ENCODE data around the gene PRDM5. TPM values are rescaled to one million over a fixed set of nuclear protein-coding genes. Genes with fewer than 3 reads are reported as not detected.

Gene PRDM5
- total RNA-seq, 3 donors from 2014 or later (not counting 1 experiment from before 2014, with no cell fraction given) = not detected

DNA sequence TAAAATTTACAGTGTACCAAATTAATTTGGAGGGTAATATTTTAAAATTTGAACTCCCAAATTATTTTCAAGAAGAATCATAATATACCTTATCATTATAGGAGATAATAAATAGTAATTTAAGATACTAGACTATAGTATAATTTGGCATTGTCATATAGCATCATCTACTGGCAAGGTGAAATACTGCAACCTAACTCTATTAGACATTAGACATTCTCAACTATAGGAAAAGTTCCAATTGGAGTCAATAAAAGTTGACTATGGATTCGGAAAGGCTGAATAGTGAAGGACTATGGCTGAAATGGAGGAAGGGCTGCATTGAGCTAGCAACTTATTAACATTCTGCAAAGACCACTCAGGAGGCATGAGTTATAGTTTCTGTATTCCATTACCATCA, 113.0 kb downstream of the PRDM5 start:
- Histone ChIP-seq H3K36me3 (ENCODE audit: control insufficient read depth, insufficient read depth, low read length) (no peaks in the 10 kb centered on the region), H3K27ac (ENCODE audit: low read length) (no peak overlapping the region), H3K4me3 (ENCODE audit: low read length) (no peak overlapping the region), H3K4me1 (ENCODE audit: control insufficient read depth, insufficient read depth, low read length) (no peaks in the 10 kb centered on the region), H3K9me3 (ENCODE audit: control insufficient read depth, insufficient read depth, low read length) (no peaks in the 10 kb centered on the region), H3K27me3 (ENCODE audit: control insufficient read depth, insufficient read depth, low read length) (no peaks in the 10 kb centered on the region)
- Mint-ChIP-seq H3K27me3 (ENCODE audit: low read depth in 2 of 2) (no peaks in the 10 kb centered on the region), H3K4me3 (no peak overlapping the region), H3K4me1 (no peaks in the 10 kb centered on the region), H3K36me3 (no peaks in the 10 kb centered on the region), H3K27ac (no peak overlapping the region), H3K9me3 (peaks cover 4 to 5% of the 10 kb centered on the region in 2 donors)
- intact Hi-C loops (cut with micrococcal nuclease) = no loop called here
- TF ChIP-seq, protein P1, sequence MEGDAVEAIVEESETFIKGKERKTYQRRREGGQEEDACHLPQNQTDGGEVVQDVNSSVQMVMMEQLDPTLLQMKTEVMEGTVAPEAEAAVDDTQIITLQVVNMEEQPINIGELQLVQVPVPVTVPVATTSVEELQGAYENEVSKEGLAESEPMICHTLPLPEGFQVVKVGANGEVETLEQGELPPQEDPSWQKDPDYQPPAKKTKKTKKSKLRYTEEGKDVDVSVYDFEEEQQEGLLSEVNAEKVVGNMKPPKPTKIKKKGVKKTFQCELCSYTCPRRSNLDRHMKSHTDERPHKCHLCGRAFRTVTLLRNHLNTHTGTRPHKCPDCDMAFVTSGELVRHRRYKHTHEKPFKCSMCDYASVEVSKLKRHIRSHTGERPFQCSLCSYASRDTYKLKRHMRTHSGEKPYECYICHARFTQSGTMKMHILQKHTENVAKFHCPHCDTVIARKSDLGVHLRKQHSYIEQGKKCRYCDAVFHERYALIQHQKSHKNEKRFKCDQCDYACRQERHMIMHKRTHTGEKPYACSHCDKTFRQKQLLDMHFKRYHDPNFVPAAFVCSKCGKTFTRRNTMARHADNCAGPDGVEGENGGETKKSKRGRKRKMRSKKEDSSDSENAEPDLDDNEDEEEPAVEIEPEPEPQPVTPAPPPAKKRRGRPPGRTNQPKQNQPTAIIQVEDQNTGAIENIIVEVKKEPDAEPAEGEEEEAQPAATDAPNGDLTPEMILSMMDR (IDR thresholded peaks at IDR 0.05) = no peak
- no peak for ATAC-seq
- no peak for DNase-seq
- WGBS (ENCODE audit: insufficient coverage) = no CpG with 5 or more reads among the region's 1 CpG

DNA sequence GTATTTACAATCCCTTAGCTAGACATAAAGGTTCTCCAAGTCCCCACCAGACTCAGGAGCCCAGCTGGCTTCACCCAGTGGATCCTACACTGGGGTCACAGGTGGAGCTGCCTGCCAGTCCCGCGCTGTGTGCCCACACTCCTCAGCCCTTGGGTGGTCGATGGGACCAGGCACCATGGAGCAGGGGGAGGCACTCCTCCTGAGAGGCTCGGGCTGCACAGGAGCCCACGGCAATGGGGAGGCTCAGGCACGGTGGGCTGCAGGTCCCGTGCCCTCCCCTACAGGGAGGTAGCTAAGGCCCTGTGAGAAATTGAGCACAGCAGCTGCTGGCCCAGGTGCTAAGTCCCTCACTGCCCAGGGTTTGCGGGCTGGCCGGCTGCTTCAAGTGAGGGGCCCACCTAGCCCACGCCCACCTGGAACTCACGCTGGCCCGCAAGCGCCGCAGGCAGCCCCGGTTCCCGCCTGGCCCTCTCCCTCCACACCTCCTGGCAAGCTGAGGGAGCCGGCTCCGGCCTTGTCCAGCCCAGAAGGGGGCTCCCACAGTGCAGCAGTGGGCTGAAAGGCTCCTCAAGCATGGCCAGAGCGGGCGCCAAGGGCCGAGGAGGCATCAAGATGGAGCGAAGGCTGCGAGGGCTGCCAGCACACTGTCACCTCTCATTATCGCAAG, 113.9 kb downstream of the PRDM5 start:
- Mint-ChIP-seq H3K27ac (no peak overlapping the region), H3K9me3 (peaks cover 4 to 8% of the 10 kb centered on the region in 2 donors), H3K4me1 (no peaks in the 10 kb centered on the region), H3K4me3 (no peak overlapping the region), H3K27me3 (ENCODE audit: low read depth in 2 of 2) (no peaks in the 10 kb centered on the region), H3K36me3 (no peaks in the 10 kb centered on the region)
- no peak overlapping the region for H3K4me3 ChIP-seq (ENCODE audit: low read length)
- TF ChIP-seq, protein P1 (IDR thresholded peaks at IDR 0.05) = no peak
- no peaks in the 10 kb centered on the region for H3K36me3 ChIP-seq (ENCODE audit: control insufficient read depth, insufficient read depth, low read length)
- no peaks in the 10 kb centered on the region for H3K4me1 ChIP-seq (ENCODE audit: control insufficient read depth, insufficient read depth, low read length)
- no peak overlapping the region for H3K27ac ChIP-seq (ENCODE audit: low read length)
- WGBS (ENCODE audit: insufficient coverage) = 94% methylated on average over 24 of the region's 24 CpGs
- no peaks in the 10 kb centered on the region for H3K9me3 ChIP-seq (ENCODE audit: control insufficient read depth, insufficient read depth, low read length)
- intact Hi-C loops (cut with micrococcal nuclease) = no loop called here
- no peaks in the 10 kb centered on the region for H3K27me3 ChIP-seq (ENCODE audit: control insufficient read depth, insufficient read depth, low read length)
- ATAC-seq (no peak), DNase-seq (no peak)

DNA sequence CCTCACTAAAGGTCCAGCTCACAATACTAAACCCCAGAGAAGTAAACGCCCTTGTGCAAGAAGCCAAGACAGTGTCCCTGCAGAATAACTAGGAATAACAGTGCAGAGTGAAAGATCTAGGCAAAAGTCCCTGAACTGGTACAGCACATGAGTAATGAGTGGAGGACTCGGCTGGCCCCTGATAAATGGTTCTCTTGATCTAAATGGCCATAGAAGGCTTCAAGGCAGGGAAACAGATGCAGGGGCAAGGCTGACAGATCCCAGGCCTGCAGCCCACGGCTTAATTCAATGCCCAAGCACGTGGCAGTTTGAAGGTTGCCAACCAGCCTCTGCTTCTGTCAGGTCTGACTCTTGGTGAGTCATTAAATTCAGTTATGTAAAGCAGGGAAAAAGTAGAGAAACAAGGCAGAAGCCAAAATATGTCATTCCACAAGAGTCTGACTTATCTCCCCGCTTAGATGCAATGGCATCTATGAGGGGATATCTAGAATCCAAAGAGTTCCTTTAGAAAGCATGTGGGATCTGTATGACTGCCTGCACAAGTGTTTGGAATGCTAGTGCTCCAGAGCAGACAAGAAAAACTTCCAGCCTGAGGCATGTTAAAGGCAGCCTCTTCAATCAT, 121.3 kb downstream of the PRDM5 start:
- Mint-ChIP-seq H3K27me3 (ENCODE audit: low read depth in 2 of 2) (no peaks in the 10 kb centered on the region), H3K4me1 (no peaks in the 10 kb centered on the region), H3K36me3 (no peaks in the 10 kb centered on the region), H3K4me3 (no peak overlapping the region), H3K27ac (no peak overlapping the region), H3K9me3 (peaks cover 3 to 6% of the 10 kb centered on the region in 2 donors)
- intact Hi-C loops (cut with micrococcal nuclease) = no loop called here
- no peak overlapping the region for H3K27ac ChIP-seq (ENCODE audit: low read length)
- ATAC-seq (no peak), DNase-seq (no peak)
- no peaks in the 10 kb centered on the region for H3K9me3 ChIP-seq (ENCODE audit: control insufficient read depth, insufficient read depth, low read length)
- no peaks in the 10 kb centered on the region for H3K4me1 ChIP-seq (ENCODE audit: control insufficient read depth, insufficient read depth, low read length)
- no peaks in the 10 kb centered on the region for H3K36me3 ChIP-seq (ENCODE audit: control insufficient read depth, insufficient read depth, low read length)
- H3K4me3 ChIP-seq (ENCODE audit: low read length) = no peak overlapping the region
- H3K27me3 ChIP-seq (ENCODE audit: control insufficient read depth, insufficient read depth, low read length) = no peaks in the 10 kb centered on the region
- WGBS (ENCODE audit: insufficient coverage) = 86% methylated on average over 5 of the region's 5 CpGs
- TF ChIP-seq, protein P1 (IDR thresholded peaks at IDR 0.05) = no peak

All from natural killer cell (primary cell).